ENCODE data around the gene PGBD2. TPM values are rescaled to one million over a fixed set of nuclear protein-coding genes. Genes with fewer than 3 reads are reported as not detected.

The PGBD2 gene
- total and polyA plus RNA-seq, 2 of the 13 experiments (the other 11 are each of a cell fraction or from before 2014, with no cell fraction given) = 6.0 to 7.4 TPM

DNA sequence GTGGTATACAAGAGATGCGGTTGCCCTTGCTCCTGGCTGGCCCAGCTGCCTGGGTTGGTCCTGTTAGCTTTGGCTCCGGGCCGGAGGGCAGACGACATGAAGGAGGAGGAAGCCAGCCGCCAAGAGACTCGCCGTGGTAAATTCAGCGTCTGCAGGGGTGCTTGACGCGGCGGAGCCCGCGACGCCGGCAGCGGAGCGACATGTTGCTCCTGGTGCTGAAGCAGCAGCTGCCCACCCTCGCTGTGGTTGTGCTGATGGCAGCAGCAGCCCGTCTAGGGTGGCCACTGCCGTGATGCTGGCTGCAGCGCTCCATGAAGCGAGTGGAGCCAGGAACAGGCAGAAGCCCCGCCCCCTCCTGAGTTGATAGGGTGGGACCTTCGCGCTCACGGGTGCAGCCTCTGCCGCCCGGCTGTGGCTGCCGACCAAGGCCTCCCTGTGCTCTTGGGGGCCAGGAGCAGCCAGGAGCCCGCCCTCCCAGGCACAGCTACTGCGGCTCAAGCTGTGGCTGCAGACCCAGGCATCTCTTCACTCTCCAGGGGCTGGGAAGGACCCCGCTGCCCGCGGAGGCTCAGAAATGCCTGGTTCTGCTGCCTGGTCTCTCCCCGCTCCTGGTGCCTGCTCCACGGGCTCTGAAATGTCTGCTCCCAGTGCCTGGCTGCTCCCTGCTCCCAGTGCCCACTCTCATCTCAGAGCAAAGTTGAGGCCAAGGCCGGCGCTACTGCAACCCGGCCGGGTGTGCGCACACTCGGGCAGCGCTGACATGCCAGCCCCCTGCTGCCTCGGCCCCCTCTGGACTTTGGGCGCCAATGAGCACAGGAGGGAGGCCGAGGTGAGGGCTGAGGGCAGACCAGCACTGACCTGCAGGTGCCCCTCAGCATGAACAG is 42.8 kb upstream of the PGBD2 start (continued):
- TF ChIP-seq, protein P1, sequence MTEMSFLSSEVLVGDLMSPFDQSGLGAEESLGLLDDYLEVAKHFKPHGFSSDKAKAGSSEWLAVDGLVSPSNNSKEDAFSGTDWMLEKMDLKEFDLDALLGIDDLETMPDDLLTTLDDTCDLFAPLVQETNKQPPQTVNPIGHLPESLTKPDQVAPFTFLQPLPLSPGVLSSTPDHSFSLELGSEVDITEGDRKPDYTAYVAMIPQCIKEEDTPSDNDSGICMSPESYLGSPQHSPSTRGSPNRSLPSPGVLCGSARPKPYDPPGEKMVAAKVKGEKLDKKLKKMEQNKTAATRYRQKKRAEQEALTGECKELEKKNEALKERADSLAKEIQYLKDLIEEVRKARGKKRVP (CRISPR knock-in tag; IDR thresholded peaks at IDR 0.05) = no peak
- TF ChIP-seq ZNF292 (CRISPR knock-in tag; IDR thresholded peaks at IDR 0.05; ENCODE audit: borderline replicate concordance, low read depth) (peak; percentile 90), ZSCAN30 (CRISPR knock-in tag; IDR thresholded peaks at IDR 0.05) (no peak), PHF5A (CRISPR knock-in tag; IDR thresholded peaks at IDR 0.05; ENCODE audit: low read depth, unreplicated experiment) (no peak), ATM (IDR thresholded peaks at IDR 0.05; ENCODE audit: borderline replicate concordance) (no peak), NFE2L1 (CRISPR knock-in tag; IDR thresholded peaks at IDR 0.05; ENCODE audit: borderline replicate concordance) (no peak), ESRRA (CRISPR knock-in tag; IDR thresholded peaks at IDR 0.05; ENCODE audit: low read depth) (no peak; the same call in 1 of the 2 replicates), ZNF737 (CRISPR knock-in tag; IDR thresholded peaks at IDR 0.05; ENCODE audit: borderline replicate concordance) (no peak), ZNF615 (CRISPR knock-in tag; IDR thresholded peaks at IDR 0.05; ENCODE audit: borderline replicate concordance) (no peak; the same call in 1 of the 2 replicates), ZNF724P (CRISPR knock-in tag; IDR thresholded peaks at IDR 0.05; ENCODE audit: borderline replicate concordance) (no peak; the same call in 1 of the 2 replicates), NR2F2 (IDR thresholded peaks at IDR 0.05; ENCODE audit: borderline replicate concordance, low read depth) (no peak), RAD51 (IDR thresholded peaks at IDR 0.05; ENCODE audit: borderline replicate concordance) (no peak), SSRP1 (CRISPR knock-in tag; IDR thresholded peaks at IDR 0.05) (no peak), SOX5 (CRISPR knock-in tag; IDR thresholded peaks at IDR 0.05; ENCODE audit: borderline replicate concordance) (no peak), ZBTB8A (CRISPR knock-in tag; IDR thresholded peaks at IDR 0.05; ENCODE audit: borderline replicate concordance, low read depth) (no peak), ZNF773 (CRISPR knock-in tag; IDR thresholded peaks at IDR 0.05; ENCODE audit: borderline replicate concordance) (no peak), IRF2 (CRISPR knock-in tag; IDR thresholded peaks at IDR 0.05) (no peak), HMG20A (CRISPR knock-in tag; IDR thresholded peaks at IDR 0.05; ENCODE audit: borderline replicate concordance) (no peak), MAFK (conservative IDR thresholded peaks at IDR 0.05 in 1 of 2, IDR thresholded peaks at IDR 0.05 in 1 of 2; ENCODE audit: low read length in 2 of 2) (no peak)
- TF ChIP-seq, protein P2, sequence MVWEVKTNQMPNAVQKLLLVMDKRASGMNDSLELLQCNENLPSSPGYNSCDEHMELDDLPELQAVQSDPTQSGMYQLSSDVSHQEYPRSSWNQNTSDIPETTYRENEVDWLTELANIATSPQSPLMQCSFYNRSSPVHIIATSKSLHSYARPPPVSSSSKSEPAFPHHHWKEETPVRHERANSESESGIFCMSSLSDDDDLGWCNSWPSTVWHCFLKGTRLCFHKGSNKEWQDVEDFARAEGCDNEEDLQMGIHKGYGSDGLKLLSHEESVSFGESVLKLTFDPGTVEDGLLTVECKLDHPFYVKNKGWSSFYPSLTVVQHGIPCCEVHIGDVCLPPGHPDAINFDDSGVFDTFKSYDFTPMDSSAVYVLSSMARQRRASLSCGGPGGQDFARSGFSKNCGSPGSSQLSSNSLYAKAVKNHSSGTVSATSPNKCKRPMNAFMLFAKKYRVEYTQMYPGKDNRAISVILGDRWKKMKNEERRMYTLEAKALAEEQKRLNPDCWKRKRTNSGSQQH (CRISPR knock-in tag; IDR thresholded peaks at IDR 0.05; ENCODE audit: low read depth) = no peak
- TF ChIP-seq, protein P3, sequence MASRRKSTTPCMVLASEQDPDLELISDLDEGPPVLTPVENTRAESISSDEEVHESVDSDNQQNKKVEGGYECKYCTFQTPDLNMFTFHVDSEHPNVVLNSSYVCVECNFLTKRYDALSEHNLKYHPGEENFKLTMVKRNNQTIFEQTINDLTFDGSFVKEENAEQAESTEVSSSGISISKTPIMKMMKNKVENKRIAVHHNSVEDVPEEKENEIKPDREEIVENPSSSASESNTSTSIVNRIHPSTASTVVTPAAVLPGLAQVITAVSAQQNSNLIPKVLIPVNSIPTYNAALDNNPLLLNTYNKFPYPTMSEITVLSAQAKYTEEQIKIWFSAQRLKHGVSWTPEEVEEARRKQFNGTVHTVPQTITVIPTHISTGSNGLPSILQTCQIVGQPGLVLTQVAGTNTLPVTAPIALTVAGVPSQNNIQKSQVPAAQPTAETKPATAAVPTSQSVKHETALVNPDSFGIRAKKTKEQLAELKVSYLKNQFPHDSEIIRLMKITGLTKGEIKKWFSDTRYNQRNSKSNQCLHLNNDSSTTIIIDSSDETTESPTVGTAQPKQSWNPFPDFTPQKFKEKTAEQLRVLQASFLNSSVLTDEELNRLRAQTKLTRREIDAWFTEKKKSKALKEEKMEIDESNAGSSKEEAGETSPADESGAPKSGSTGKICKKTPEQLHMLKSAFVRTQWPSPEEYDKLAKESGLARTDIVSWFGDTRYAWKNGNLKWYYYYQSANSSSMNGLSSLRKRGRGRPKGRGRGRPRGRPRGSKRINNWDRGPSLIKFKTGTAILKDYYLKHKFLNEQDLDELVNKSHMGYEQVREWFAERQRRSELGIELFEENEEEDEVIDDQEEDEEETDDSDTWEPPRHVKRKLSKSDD (CRISPR knock-in tag; IDR thresholded peaks at IDR 0.05; ENCODE audit: low read depth) = peak; percentile 78; the same call in 1 of the 2 replicates
- TF ChIP-seq, protein P4, sequence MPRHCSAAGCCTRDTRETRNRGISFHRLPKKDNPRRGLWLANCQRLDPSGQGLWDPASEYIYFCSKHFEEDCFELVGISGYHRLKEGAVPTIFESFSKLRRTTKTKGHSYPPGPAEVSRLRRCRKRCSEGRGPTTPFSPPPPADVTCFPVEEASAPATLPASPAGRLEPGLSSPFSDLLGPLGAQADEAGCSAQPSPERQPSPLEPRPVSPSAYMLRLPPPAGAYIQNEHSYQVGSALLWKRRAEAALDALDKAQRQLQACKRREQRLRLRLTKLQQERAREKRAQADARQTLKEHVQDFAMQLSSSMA (CRISPR knock-in tag; IDR thresholded peaks at IDR 0.05) = no peak; the same call in 1 of the 2 replicates
- TF ChIP-seq, protein P5, sequence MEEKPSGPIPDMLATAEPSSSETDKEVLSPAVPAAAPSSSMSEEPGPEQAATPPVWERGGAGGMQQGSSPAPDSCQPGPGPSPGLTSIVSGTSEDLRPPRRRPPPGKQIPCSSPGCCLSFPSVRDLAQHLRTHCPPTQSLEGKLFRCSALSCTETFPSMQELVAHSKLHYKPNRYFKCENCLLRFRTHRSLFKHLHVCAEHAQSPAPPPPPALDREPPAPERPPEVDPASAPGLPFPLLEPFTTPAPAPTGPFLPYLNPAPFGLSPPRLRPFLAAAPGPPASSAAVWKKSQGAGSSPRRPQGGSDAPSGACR (CRISPR knock-in tag; IDR thresholded peaks at IDR 0.05) = no peak

Data from HepG2 (cell line).